MM.1S (cell line): ENCODE data around the gene SERPINB13.

Source experiments
- CTCF ChIP-seq: fragments of 300-600 bp; sonication (generic); IDR thresholded peaks from 2 replicates; pipeline ENCODE4 v1.5.1; 2016; ENCODE audit warnings: antibody characterized with exemption, low read length, mixed read lengths
- EZH2 ChIP-seq: fragments of 300-600 bp; sonication (generic); optimal IDR thresholded peaks from 2 replicates; pipeline ENCODE3; 2017; ENCODE audit warnings: low read depth, mild to moderate bottlenecking, antibody characterized with exemption, low read length, mixed read lengths
- EZH2phosphoT487 ChIP-seq: fragments of 300-600 bp; sonication (generic); IDR thresholded peaks from 2 replicates; pipeline ENCODE4 v1.6.1; 2018; ENCODE audit warnings: antibody characterized with exemption, low read length

DNA sequence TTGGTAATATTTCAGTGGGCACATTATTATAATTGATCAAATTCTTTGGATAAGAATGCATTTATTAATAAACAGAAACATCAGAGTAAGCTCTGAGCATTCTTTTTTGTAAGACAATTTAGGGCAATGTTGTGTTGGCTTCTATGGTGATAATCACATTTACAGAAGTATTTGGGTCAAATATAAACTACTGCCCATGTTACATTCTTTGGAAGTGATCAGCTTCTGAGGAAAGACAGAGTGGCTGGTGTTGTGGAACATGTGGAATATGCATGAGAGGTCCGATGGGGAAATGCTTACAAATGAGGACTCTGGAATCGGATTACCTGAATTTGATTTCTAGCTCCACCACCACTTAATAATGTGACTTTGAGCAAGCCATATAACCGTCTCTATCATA is 19.4 kb downstream of the SERPINB13 start:
- TF ChIP-seq CTCF = no peak
- no peak for TF ChIP-seq EZH2
- TF ChIP-seq EZH2phosphoT487 = no peak
